HG02981 (cell line): ENCODE measurements around the gene FBF1.
A peak's percentile ranks its signal among the peaks of the same experiment; 100 is the strongest.

Source experiments
- ATAC-seq: cut with Tn5 transposase; IDR thresholded peaks from one replicate; pipeline ENCODE4 v1.9.1; 2021; ENCODE audit warnings: mild to moderate bottlenecking, moderate library complexity; ENCODE audit not compliant: unreplicated experiment

FBF1 gene

DNA sequence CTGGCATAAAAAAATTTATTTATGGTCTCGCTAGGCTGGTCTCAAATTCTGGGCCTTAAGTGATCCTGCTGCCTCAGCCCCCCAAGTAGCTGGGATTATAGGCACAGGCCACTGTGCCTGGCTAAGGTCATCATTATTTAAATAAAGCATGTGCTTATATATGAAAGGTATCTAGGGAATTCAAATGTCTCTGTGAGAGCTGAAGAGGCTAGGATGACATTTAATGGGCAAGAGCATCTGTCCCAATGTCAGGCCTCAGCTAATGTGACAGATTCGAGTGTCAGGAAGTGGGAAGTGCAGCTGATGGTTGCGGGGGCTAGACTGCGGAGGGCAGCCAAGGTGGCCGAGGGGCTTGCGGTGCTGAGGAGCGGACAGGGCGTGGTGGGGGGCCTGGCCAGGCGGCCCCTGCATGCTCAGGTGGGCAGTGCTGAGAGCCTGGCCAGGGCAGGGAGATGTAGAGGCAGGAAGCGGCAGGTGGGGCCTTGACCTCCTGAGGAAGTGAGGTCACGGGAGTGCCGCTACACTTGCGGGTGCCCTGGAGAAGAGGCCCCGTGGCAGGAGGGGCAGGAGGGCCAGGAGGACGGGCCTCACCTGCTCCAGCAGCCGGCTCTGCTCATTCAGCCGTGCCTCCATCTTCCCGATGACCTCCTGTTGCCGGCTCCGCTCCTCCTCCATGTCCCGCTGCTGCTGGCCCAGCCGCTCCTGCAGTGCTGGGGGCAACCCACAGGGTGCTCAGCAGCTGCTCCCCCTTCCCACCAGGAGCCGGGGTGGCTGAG lies 23.5 kb downstream of the FBF1 start:
- no peak for ATAC-seq

DNA sequence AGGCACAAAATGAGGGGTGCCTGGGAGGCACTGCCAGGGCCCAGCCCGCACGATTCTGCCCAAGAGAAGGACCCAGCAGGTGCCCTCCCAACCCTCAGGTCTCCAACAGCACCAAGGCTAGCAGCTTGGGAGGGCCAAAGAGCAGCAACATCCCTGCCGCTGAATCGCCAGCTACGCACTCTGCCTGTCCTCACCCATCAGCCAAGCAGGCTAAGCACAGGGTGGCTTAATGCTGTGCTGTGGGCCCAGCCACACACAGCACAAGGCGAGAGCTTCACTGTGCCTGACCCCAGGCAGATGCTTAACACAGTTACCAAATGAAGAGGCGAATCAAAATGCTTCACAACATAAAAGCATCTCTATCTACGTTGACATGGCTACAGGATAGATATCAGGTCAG lies 25.6 kb downstream of the FBF1 start:
- no peak for ATAC-seq

DNA sequence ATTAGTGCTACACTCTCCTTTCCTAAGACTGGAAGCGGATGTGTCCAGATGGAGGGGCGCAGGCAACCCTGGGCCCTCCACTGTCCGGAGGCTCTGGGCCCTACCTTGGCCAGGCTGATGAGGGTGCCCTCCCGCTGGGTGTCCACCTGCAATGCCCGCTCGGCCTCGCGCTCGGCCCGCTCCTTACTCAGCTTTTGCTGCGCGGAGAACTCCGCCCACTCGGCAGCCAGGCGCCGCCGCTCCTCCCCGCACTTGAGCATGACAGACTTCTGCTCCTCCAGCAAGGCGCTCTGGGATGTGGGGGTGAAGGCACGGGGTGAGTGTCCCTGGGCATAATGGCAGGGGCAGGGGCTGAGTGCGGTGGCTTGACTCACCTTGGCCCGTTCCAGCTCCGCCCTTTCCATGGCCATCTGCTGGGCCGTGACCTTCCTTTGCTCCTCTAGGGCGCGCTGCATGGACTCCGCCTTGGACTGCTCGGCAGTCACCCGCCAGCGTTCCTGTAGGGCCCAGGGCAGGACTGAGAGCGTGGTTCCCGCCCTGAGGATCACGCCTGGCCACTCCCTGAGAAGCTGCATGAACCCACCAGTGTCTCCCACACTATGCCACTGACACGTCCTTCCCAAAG lies 26.1 kb downstream of the FBF1 start:
- no peak for ATAC-seq

DNA sequence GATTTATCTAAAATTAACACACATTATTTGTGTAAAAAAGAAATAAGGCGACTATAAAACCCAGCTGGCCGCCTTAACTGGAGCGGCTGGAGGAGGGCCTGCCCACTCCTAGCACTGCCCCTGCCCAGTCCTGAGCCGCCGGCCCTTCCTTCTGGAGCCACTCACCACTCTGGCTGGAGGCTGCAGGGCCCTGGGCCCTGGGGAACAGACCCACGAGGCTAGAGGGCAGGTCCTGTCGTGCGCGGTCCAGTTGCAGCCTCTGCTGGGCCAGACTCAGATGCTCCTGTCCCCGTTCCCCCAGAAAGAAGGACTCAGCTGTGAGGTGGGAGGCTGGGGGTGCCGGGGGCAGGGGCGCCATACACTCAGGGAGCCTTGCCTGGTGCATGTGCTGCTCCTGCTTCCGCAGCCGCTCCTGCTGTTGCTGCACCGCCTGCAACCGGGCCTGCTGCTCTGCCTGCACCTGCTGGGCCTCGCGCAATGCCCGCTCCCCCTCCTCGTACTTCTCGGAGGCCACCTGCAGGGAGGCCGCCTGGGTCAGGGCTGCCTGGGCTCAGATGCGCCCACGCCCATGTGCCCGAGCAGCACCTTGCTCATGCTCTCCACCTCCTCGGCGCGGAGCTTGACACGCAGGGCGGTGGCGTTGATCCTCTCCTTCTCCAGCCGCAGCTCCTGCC lies 27.2 kb downstream of the FBF1 start:
- no peak for ATAC-seq

DNA sequence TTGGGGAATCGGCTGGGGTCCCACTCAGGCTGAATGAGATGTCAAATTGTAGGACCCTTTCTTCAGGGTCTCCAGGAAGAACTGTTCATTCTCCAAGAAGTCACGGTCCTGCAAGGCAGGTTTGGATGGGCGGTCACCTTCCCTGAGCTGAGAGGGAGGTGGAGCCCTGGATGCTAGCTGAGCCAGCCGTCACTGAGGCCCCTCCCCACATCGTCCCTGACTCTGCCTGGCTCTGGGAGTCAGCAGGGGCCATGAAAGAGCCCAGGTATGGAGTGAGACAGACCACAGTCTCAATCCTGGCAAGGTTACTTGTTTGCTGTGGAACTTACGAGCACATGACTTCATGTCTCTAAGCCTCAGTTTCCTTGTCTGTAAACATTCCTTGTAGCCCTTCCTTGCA lies 30.1 kb downstream of the FBF1 start:
- ATAC-seq = no peak

DNA sequence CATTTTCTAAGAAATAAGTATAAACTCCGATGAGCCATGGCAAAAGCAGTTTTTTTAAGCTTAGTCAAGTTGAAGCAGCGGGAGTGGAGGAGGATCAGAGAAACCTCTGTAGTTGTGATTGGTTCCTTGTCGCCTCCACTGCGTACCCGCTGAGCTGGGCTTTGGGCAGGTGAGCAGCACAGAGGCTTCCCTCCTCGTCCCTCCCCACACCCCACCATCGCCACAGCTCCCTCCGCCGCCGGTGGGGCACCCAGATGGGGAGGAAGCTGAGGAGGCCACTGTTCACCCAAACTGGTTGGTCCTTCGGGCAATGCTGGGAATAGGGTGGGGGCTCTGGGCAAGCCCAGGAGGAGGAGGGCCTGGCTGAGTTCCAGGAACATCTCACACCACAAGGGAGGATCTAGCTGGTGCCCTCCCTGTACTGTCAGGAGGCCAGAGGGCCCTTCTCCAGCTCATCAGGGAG lies 31.0 kb downstream of the FBF1 start:
- no peak for ATAC-seq

DNA sequence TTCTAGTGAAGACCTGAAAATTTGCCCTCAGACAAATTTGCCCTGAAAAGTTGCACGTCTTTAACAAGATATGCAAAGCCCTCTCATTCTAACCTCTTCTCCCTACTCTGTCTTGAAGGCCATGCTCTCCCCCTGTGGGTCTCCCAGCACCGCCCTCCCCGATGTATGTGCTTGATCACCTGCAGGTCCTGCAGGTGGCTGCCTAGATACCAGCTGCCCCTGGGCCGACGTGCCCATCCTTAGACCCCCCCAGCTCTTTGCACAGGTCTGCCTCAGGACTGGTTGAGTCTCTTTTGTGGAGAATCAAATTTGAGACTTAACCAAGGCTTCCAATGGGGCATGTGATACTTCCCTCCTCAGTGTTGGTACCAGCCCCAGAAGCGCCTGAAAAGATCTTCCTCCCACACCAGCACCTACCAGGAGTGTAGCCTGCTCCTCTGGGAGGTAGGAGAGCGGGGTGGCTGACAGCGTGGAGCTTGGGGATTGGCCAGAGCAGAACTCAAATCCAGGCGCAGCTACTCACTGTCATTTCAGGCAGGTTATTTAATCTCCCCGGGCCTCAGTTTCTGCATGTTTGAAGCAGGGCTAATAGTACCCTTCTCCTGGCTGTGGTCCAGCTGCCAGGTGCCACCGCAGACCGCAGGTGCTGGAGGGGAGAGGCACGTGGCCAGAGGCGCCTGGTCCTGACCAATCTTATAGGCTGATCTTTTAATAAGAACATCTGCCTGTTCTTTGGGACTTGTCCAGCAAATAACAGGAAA lies 31.6 kb downstream of the FBF1 start:
- no peak for ATAC-seq

DNA sequence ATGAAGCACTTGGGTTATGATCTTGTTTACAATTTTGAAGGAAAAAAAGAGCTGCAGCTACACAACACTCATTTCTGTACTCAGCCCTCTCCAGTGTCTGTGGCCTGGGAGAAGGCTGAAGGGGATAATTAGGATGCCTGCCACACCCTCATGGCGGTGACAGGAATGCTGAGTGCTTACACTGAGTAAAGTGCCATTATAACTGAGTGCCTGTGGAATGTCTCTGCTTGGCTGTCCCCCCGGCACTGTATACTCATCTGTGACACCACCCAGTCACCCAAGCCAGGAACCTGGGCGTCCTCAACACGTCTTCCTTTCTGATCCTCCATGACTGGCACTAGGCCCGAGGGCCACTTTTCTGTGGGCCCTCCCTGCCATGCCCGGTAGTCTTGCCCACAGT lies 32.6 kb downstream of the FBF1 start:
- no peak for ATAC-seq

DNA sequence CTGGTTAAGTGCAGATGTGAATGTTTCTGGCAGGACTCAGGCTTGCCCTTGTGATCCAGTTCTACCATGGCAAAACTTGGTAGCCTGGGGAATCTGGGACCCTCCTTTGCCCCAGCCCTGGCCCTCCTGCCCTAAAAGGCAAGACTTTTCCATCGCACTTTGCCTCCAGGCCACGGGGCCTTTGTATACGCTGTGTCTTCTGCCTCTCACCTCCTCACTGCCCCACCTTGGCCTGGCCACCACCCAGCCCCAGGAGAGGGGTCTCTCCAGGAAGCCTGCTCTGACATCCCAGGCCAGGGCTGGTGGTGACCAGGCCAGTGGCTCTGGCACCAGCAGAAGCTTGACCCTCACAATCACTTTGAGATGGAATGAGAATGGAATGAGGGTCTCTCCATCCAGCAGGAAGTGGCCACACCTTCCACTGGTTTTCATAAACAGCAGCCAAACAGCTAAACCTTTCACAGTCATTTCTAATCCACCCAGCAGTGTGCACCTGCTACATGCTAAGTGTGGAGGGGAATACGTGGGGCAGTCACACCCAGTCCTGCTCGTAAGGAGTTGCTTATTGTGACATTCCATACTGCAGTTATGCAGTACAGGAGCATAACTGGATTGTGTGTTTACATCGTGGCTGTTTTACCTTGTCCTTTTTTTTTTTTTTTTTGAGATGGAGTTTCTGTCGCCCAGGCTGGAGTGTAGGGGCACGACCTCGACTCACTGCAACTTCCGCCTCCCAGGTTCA lies 34.5 kb downstream of the FBF1 start:
- ATAC-seq = no peak

DNA sequence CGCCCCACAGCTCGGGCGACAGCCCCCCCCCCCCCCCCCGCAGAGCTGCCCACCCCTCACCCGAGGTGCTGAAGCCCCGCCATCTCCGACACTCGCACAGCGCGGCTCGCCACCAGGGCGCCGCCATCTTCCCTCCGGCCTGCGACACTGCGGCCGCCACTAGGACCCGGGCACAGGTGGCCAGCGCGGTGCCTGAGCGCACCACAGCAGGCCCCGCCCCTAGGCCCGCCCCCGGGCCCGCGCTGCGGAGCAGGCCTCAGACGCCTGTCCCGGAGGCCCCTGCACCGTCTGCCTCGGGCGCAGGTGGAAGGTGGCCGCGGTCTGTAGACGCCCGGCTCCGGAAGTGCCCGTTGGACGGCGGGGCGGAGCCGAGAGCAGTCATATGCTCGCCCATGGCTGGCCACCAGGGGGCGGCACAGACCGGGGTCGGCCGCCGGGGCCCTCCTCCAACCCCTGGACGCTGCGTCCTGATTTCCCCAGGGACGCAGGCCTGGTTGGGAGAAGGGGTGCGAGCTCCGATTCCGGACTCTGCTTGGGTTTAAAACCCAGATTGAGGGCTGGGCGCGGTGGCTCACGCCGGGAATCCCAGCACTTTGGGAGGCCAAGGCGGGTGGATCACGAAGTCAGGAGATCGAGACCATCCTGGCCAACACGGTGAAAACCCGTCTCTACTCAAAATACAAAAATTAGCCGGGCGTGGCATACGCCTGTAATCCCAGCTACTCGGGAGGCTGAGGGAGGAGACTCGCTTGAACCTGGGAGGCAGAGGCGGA lies 35.9 kb downstream of the FBF1 start, which contains the start of gene MRPL38:
Gene MRPL38, minus strand, starts transcription at position 136 of the 773 bp plus-strand sequence. Its CDS starts 9 bp downstream, at position 127.
- ATAC-seq = peak; percentile 95

DNA sequence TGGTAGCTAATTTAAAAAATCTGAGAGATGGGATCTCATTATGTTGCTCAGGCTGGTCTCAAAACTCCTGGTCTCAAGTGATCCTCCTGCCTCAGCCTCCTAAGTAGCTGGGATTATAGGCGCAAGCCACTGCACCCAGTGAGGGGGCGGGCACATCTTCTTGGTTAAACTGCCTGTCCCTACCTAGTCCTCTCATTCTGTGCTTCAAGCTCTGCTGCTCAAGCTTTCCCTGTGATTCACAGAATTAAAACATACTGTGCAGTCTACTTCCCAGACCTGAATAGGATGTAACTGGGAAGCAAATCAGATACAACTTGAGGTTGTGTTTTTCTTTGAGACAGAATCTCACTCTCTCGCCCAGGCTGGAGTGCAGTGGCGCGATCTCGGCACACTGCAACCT lies 38.4 kb downstream of the FBF1 start:
- no peak for ATAC-seq

DNA sequence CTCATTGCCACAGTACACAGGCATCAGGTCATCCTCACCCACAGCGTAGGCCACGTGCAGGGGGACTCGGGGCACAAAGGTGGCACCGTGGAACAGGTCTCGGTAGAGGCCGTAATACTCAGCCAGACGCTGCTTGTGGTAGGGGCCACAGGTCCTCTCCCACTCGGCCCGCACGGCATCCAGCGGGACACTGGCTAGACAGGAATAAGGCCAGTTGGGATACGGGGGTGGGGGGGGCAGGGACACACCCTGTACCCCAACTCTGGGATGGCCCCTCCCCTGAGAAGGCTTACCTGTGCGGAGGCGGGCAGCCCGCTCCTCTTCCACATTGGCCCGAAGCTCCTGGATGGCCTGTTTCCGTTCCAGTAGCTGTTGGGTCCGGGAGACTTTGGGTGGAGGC lies 39.1 kb downstream of the FBF1 start:
- no peak for ATAC-seq

DNA sequence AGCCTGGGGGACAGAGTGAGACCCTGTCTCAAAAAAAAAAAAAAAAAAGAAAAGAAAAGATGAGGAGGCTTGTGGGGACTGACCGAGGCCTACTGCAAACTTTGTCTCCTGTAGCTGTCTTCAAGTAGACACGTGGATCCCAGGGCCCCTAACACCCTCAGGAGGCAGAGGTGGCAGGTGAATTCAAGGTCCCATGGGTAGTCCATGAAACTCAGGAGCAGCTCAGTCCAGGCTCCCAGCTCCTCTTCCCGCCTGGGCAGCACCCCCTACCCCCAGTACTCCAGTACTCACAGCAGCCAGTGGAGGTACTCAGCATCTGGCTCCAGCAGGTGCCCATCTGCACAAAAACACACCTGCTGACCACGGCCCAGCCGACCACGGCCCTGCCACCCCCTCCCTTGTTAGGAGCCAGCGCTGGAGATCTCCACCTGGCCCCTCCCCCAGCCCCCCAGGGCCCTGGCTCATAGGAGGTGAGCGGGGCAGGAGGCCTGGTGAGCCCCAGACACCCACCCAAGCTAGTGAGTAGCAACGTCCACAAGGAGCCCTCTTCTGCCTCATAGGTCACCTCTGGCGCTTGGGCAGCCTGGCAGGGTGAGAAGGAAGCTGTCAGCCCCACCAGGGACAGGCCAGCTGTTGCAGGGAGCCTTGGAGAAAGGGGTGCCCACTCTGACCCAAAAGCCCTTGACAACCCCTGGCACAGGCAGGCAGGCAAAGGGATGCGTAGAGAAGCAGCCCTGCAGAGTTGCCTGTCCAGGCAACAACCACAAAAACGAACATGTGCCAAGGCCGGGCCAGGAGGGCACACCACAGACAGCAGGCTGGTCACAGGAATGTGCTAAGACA lies 39.9 kb downstream of the FBF1 start:
- no peak for ATAC-seq

DNA sequence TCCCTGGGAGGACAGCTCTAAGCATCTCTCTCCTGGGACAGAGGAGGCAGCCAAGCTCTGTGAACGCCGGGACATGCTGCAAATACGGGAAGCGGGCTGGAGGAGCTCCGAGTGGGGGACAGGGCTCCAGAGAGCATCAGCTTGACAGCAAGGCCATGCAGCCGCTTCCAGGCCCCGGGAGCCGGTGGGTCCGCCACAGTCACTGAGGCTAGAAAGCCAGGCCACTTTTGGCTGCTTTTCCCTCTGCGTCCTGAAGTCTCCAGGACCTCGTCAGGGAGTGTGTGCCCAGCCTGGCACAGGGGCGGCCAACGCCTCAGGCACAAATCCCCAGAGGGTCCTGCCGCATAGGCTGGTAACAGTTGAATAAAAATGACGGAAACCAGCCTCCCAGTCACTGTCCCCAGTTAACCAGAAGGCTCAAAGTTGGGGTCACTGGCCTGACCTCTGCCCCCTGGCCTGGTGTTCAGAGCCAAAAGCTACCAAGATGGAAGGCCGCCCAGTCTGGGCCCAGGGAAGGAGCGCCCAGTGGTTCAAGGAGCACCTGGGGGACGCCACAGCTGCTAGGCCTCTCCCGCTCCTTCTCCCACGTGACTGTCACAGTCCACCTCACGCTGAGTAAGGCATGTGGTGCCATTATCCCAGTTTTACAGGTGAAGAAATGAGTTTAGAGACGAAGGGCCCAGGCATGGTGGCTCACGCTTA lies 40.9 kb downstream of the FBF1 start:
- no peak for ATAC-seq

DNA sequence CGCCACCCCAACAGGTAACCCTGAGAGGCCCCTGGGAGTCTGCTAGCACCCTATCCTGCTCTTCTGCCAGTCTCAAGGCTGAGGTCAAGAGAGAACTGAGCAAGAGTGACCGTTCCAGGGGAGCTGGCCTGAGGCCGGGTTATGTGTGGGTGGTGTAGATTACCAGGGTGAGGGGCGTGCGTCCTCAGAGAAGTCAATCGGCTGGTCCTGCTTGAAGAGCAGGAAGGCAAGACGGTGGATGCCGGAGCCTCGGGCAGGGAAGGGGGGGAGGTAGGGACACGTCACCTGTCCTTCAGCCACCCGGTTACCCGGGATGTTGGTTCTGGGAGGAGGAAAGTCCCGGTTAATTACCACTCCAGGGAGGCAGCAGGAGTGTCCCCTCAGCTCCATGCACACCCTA lies 41.5 kb downstream of the FBF1 start:
- no peak for ATAC-seq

DNA sequence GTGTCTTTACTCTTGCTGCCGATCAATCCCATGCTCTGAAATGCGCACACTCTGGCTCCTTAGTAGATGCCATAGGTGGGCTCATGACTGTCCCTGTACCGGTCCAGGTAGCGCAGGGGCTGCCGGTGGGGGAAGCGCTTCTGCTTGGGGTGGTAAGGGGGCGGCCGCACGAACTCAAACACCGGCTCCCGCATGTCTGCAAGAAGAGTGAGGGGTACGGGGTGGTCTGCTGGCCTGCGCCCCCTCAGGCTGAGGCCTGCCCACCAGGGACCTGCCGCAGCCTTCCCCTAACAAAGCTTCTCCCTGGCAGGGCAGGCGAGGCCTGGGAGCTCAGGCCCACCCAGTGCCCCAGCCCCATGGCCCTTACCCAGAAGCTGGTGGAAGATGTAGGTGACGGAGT lies 42.1 kb downstream of the FBF1 start:
- no peak for ATAC-seq

DNA sequence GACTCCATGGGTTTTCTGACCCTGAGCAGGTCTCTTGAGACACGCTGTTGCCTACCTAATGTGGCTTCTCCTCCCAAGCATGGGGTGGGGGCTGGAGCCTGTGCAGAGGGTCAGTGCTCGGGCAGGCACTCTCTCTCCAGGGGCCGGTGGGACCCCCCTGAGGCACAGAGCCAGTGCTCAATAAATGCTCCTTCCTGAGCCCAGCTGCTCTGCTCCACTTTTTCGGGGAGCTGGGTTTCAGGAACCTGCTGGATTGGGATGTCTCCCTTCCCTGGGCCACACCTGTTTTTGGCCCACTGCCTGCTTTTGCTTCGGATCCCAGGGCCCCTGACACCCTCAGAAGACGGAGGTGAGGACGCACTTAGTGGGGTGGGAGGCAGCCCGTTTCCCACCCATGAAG lies 42.8 kb downstream of the FBF1 start:
- ATAC-seq = no peak
